Left lung (tissue), 10 donors: ENCODE measurements around the gene SIRT2. TPM values are rescaled to one million over a fixed set of nuclear protein-coding genes. Genes with fewer than 3 reads are reported as not detected.

Experiments
- ATAC-seq: fragments of 200-7000 bp; cut with Tn5 transposase; one replicate; pipeline ENCODE4 v1.9.1; 2020; ENCODE audit warnings: moderate library complexity
- DNase-seq, 4 donors: peaks; one replicate each; pipeline ENCODE4 v3.0.0-alpha.2; 2013 to 2020
- H3K27ac ChIP-seq, 2 donors: fragments of 200-600 bp; sonication (generic) in 1 of 2; one replicate each; pipeline versions ENCODE4 v1.5.0 to v1.8.0; 2020 to 2021
- H3K27me3 ChIP-seq, 2 donors: fragments of 200-600 bp; sonication (generic) in 1 of 2; one replicate each; pipeline versions ENCODE4 v1.5.0 to v1.8.0; 2020 to 2021
- H3K36me3 ChIP-seq, 2 donors: fragments of 200-600 bp; sonication (generic) in 1 of 2; one replicate each; pipeline versions ENCODE4 v1.5.0 to v1.8.0; 2020 to 2021
- H3K4me1 ChIP-seq, 2 donors: fragments of 200-600 bp; one replicate each; pipeline ENCODE4 v1.8.0; 2021
- H3K4me3 ChIP-seq, 2 donors: fragments of 200-600 bp; sonication (generic) in 1 of 2; one replicate each; pipeline versions ENCODE4 v1.5.0 to v1.8.0; 2020 to 2021; ENCODE audit warnings: mild to moderate bottlenecking in 1 of 2
- H3K9me3 ChIP-seq, 2 donors: fragments of 200-600 bp; sonication (generic) in 1 of 2; one replicate each; pipeline versions ENCODE4 v1.5.0 to v1.8.0; 2020 to 2021
- intact Hi-C, 2 donors: fragments of 100-400 bp; cut with DNase I; formaldehyde crosslinking; loops; one replicate each; pipeline versions ENCODE4 v1.11.2 to v1.14.2; 2022
- polyA plus RNA-seq, 6 donors: library from polyadenylated mRNA; unstranded; fragments of 120-200 nt; gene quantifications; one replicate each; pipeline ENCODE4 v1.2.1, GENCODE V29; 2013; ENCODE audit not compliant: insufficient read length in 6 of 6
- total RNA-seq, 2 donors: library from RNA; stranded (reverse); fragmentation: NEBNext Ultra II Directional; extraction: Animal tissue kit (Norgen Biotek cat#: 25700); gene quantifications; one replicate each; pipeline ENCODE4 v1.2.1, GENCODE V29; 2021
- TF ChIP-seq, protein P1 (sequence below), 2 donors: fragments of 200-600 bp; sonication (generic) in 1 of 2; IDR thresholded peaks; one replicate each; pipeline versions ENCODE4 v1.5.0 to v1.8.0; 2021; ENCODE audit warnings: antibody characterized with exemption in 2 of 2
- donor health status: DM: no; HTN: yes; CAD: no.
- donor health status: DM: no; HTN: no; CAD: no.

Gene SIRT2
- total and polyA plus RNA-seq, 8 donors: 49.2 to 56.1 (median 52.6) TPM

DNA sequence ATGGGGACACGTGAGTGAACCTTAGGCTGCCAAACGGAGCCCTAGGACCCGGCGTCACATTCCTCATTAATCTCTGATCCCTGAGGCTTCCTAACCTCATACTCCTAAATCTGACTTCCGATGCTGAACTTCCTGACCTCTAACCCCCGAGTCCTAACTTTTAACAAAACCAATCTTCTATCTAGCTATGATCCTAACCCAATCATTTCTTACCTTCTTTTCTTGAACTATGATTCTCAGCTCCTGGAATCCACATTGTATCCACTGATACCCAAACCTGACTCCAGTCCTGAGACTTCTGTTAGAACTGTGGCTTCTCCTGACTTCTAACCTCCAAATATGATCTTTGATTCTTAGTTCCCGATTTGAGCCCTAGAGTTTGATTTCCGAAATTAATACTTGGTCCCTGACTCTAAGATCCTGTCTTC is 798 bp upstream of the SIRT2 start:
- TF ChIP-seq, protein P1, sequence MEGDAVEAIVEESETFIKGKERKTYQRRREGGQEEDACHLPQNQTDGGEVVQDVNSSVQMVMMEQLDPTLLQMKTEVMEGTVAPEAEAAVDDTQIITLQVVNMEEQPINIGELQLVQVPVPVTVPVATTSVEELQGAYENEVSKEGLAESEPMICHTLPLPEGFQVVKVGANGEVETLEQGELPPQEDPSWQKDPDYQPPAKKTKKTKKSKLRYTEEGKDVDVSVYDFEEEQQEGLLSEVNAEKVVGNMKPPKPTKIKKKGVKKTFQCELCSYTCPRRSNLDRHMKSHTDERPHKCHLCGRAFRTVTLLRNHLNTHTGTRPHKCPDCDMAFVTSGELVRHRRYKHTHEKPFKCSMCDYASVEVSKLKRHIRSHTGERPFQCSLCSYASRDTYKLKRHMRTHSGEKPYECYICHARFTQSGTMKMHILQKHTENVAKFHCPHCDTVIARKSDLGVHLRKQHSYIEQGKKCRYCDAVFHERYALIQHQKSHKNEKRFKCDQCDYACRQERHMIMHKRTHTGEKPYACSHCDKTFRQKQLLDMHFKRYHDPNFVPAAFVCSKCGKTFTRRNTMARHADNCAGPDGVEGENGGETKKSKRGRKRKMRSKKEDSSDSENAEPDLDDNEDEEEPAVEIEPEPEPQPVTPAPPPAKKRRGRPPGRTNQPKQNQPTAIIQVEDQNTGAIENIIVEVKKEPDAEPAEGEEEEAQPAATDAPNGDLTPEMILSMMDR (IDR thresholded peaks at IDR 0.05): no peak
- Histone ChIP-seq H3K9me3 (no peaks in the 10 kb centered on the region), H3K27ac (peak overlapping the region; percentile 83 to 96), H3K27me3 (no peaks in the 10 kb centered on the region), H3K36me3 (peaks cover 0 to 15% of the 10 kb centered on the region in 2 donors), H3K4me3 (peak overlapping the region; percentile 78 to 84), H3K4me1 (peaks cover 7 to 38% of the 10 kb centered on the region in 2 donors)
- ATAC-seq (no peak), DNase-seq (no peak)
- intact Hi-C loops: no loop called here

DNA sequence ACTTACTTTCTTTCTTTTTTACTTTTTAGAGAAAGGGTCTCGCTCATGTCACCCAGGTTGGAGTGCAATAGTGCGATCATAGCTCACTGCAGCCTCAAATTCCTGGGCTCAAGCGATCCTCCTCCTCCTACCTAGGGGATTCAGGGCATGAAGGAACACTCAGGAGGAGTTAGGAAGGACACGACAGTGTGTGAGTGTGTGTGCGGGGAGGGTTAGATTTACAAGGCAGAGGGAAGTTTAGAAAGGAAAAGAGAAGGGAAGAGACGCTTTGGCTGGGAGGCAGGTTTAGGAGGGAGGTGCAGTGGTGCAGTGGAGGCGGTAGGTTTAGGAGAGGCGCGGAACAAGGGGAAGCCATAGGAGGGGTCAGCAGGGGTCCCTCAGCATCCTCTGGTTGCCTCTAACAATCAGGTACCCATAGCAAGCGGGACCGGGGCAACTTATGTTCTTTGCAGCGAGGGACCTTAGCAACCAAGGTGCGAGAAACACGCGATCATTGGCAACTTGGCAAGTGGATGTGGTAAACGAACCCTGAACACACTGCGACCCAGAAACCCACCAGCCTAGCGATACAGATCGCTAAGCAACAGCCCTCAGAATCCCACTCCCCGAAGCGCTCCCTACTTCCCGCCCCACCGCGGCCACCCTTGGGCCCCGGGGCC is 501 bp downstream of the SIRT2 start:
- ATAC-seq (peak; percentile 3), DNase-seq (peak in 1 of 4 donors; percentile 39)
- Histone ChIP-seq H3K27ac (peak overlapping the region; percentile 76 to 96), H3K36me3 (peaks cover 0 to 9% of the 10 kb centered on the region in 2 donors), H3K27me3 (no peaks in the 10 kb centered on the region), H3K4me3 (peak overlapping the region; percentile 78 to 84), H3K9me3 (no peaks in the 10 kb centered on the region), H3K4me1 (peaks cover 7 to 41% of the 10 kb centered on the region in 2 donors)
- TF ChIP-seq, protein P1 (IDR thresholded peaks at IDR 0.05): no peak
- intact Hi-C loops: no loop called here

DNA sequence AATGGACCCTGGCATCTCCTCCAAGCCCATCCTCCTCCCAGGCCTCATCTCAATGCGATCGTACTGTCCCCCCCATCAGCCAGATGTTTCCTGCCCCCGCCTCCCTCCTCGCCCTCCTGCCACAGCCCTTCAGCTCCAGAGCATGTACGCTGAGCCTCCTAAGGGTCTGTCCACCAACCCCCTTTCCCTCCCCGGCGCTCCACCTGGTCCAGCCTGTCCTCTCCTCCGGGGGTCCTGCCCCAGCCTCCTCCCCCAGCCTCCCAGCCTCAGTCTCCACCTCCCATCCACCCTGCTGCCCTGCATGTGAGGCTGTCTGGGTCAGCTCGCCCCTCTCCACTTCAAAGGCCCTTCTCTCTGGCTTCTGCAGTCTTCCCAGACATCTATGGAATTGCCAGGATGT is 4.5 kb downstream of the SIRT2 start:
- Histone ChIP-seq H3K27ac (no peak overlapping the region), H3K36me3 (peaks cover 0 to 31% of the 10 kb centered on the region in 2 donors), H3K27me3 (no peaks in the 10 kb centered on the region), H3K4me3 (no peak overlapping the region), H3K4me1 (peaks cover 0 to 31% of the 10 kb centered on the region in 2 donors), H3K9me3 (no peaks in the 10 kb centered on the region)
- ATAC-seq (no peak), DNase-seq (no peak)
- TF ChIP-seq, protein P1 (IDR thresholded peaks at IDR 0.05): no peak
- intact Hi-C loops: no loop called here

DNA sequence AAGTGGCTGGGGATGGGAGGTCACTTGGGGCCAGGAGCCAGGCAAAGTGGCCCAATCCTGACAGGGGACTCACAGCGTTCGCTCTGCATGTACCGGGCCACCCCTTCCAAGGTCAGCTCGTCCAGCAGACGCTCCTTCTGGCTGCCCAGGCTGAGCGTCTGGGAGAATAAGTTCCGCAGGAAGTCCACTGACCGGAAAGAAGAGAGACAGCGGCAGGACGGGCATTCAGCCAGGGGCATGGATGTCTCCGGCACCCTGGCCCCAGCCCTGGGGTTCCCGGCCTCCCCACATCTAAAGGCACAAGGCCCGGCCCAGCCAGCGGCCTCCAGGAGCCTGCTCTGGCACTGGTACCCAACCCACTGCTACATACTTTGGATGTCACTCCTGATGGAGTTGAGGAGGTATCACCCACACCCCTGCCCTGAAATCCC is 6.1 kb downstream of the SIRT2 start:
- TF ChIP-seq, protein P1 (IDR thresholded peaks at IDR 0.05): no peak
- Histone ChIP-seq H3K4me1 (peaks cover 0 to 24% of the 10 kb centered on the region in 2 donors), H3K27me3 (no peaks in the 10 kb centered on the region), H3K27ac (peak overlapping the region in 1 of 2 donors; percentile 20), H3K9me3 (no peaks in the 10 kb centered on the region), H3K36me3 (peaks cover 0 to 47% of the 10 kb centered on the region in 2 donors), H3K4me3 (no peak overlapping the region)
- ATAC-seq: no peak
- no peak for DNase-seq
- intact Hi-C loops: no loop called here

DNA sequence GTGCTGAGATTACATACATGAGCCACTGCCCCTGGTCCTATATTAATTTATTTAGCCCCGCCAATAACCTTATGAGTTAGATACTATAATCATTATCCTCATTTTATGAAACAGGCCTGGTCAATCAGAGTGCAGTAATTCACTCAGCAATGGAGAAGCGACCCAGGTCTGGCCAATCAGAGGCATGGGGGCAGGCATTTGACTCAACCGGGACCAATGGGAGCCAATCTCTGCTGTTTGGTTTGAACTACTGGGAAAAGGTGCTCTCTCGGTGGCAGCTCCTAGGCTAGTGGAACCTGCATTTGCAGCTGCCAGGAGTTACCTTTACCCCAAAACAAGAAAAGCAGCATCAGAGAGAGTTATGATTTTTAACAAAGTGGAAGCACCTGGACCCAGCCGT is 6.6 kb downstream of the SIRT2 start:
- DNase-seq (no peak), ATAC-seq (no peak)
- TF ChIP-seq, protein P1 (IDR thresholded peaks at IDR 0.05): no peak
- no peaks in the 10 kb centered on the region for H3K27me3 ChIP-seq
- peaks cover 0 to 19% of the 10 kb centered on the region in 2 donors for H3K4me1 ChIP-seq
- peaks cover 0 to 52% of the 10 kb centered on the region in 2 donors for H3K36me3 ChIP-seq
- intact Hi-C loops: no loop called here
- H3K27ac ChIP-seq: peak overlapping the region in 1 of 2 donors; percentile 20
- H3K9me3 ChIP-seq: no peaks in the 10 kb centered on the region
- H3K4me3 ChIP-seq: no peak overlapping the region
